MCF 10A (cell line): Measurements from ENCODE around the gene ZNF560. TPM values are rescaled to one million over a fixed set of nuclear protein-coding genes. Genes with fewer than 3 reads are reported as not detected.

Experiments
- BruUV-seq: library from RNA; stranded (reverse); fragments of 400-500 nt; replicated peaks from 2 replicates; lab custom pipeline; 2021; lab: Mats Ljungman, UMichigan
- CTCF ChIA-PET: fragments of 300-600 bp; sonication (Branson Sonifier 250); formaldehyde crosslinking; extraction: SDS; loops from one replicate; lab custom pipeline; 2021; ENCODE audit warnings: antibody characterized with exemption, inconsistent platforms; lab: Yijun Ruan, JAX
- POLR2A ChIA-PET: fragments of 300-600, 350-650 bp; sonication (Branson Sonifier 250); formaldehyde crosslinking; extraction: SDS; loops from one replicate; lab custom pipeline; 2020; ENCODE audit warnings: antibody characterized with exemption, inconsistent platforms; lab: Yijun Ruan, JAX
- DNase-seq: peaks from one replicate; pipeline ENCODE4 v3.0.0-alpha.2; 2018; ENCODE audit not compliant: unreplicated experiment
- H3K27ac Mint-ChIP-seq: one replicate; pipeline ENCODE4 v1.8.0; 2022; ENCODE audit warnings: mild to moderate bottlenecking, low read depth, mixed read lengths; ENCODE audit not compliant: unreplicated experiment
- H3K27me3 Mint-ChIP-seq: one replicate; pipeline ENCODE4 v1.8.0; 2022; ENCODE audit warnings: mixed read lengths; ENCODE audit not compliant: insufficient read depth, unreplicated experiment
- H3K36me3 Mint-ChIP-seq: one replicate; pipeline ENCODE4 v1.8.0; 2022; ENCODE audit warnings: mild to moderate bottlenecking, moderate library complexity, mixed read lengths; ENCODE audit not compliant: insufficient read depth, unreplicated experiment
- H3K4me1 Mint-ChIP-seq: one replicate; pipeline ENCODE4 v1.8.0; 2022; ENCODE audit warnings: mixed read lengths; ENCODE audit not compliant: insufficient read depth, unreplicated experiment
- H3K4me3 Mint-ChIP-seq: one replicate; pipeline ENCODE4 v1.8.0; 2022; ENCODE audit warnings: mild to moderate bottlenecking, moderate library complexity, mixed read lengths; ENCODE audit not compliant: unreplicated experiment
- H3K9me3 Mint-ChIP-seq: one replicate; pipeline ENCODE4 v1.8.0; 2022; ENCODE audit warnings: mixed read lengths; ENCODE audit not compliant: unreplicated experiment
- intact Hi-C: fragments of 100-400 bp; cut with micrococcal nuclease; formaldehyde crosslinking; loops from 2 replicates; pipeline ENCODE4 v1.14.1; 2022
- total RNA-seq: library from RNA; stranded (reverse); gene quantifications from 2 replicates; pipeline ENCODE4 v1.2.3, GENCODE V29; 2022
- TF ChIP-seq, protein P1 (sequence below): fragments of 200-600 bp; IDR thresholded peaks from one replicate; pipeline ENCODE4 v1.8.0; 2022; ENCODE audit warnings: antibody characterized with exemption, mild to moderate bottlenecking; ENCODE audit not compliant: unreplicated experiment

Gene ZNF560
- total RNA-seq, 1 experiment from 2014 or later = not detected

DNA sequence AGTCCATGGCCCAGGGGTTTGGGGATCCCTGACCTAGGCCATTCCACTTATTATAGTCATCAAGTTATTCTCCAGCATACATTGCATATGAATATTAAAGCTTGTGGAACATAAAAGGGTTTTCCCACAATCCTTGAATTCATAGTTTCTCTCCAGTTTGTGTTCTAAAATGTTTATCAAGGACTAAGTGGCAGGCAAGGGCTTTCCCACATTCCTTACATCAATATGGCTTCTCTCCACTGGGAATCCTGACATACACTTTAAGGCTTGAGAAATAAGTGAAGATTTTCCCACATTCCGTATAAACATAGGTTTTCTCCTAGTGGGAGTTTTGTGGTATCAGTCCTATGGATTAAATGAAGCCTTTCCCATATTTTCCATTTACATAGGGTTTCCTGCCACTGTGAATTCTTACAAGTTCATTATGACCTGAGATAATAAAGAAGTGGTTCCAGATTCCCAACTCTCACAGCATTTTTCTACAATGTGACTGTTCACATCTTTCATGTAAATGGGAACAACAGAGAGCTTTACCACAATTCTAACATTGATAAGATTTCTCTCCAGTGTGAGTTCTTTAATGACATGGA is 25.6 kb upstream of the ZNF560 start:
- Mint-ChIP-seq H3K27ac (no peak overlapping the region), H3K4me1 (no peaks in the 10 kb centered on the region), H3K4me3 (no peak overlapping the region), H3K27me3 (no peaks in the 10 kb centered on the region), H3K36me3 (peaks cover 29% of the 10 kb centered on the region), H3K9me3 (peaks cover 33% of the 10 kb centered on the region)
- BruUV-seq = no TSS peak
- TF ChIP-seq, protein P1, sequence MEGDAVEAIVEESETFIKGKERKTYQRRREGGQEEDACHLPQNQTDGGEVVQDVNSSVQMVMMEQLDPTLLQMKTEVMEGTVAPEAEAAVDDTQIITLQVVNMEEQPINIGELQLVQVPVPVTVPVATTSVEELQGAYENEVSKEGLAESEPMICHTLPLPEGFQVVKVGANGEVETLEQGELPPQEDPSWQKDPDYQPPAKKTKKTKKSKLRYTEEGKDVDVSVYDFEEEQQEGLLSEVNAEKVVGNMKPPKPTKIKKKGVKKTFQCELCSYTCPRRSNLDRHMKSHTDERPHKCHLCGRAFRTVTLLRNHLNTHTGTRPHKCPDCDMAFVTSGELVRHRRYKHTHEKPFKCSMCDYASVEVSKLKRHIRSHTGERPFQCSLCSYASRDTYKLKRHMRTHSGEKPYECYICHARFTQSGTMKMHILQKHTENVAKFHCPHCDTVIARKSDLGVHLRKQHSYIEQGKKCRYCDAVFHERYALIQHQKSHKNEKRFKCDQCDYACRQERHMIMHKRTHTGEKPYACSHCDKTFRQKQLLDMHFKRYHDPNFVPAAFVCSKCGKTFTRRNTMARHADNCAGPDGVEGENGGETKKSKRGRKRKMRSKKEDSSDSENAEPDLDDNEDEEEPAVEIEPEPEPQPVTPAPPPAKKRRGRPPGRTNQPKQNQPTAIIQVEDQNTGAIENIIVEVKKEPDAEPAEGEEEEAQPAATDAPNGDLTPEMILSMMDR = no peak
- no peak for DNase-seq
- intact Hi-C loops = no loop called here
- ChIA-PET POLR2A (no interaction called here), CTCF (no interaction called here)

DNA sequence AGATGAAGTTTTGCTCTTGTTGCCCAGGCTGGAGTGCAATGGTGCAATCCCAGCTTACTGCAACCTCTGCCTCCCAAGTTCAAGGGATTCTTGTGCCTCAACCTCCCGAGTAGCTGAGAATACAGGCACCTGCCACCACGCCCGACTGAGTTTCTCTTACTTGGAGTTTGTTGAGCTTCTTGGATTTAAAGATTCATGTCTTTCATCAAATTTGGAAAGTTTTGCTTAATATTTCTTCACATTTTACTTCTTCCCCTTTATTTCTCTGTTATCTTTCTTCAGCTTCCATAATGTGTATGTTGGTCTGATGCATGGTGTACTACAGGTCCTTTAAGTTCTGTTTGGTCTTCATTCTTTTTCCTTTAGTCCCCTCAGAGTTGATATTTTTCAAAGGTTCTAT is 8.9 kb upstream of the ZNF560 start:
- intact Hi-C loops = no loop called here
- Mint-ChIP-seq H3K27me3 (no peaks in the 10 kb centered on the region), H3K27ac (no peak overlapping the region), H3K9me3 (peaks cover 35% of the 10 kb centered on the region), H3K4me3 (no peak overlapping the region), H3K4me1 (no peaks in the 10 kb centered on the region), H3K36me3 (no peaks in the 10 kb centered on the region)
- DNase-seq = no peak
- POLR2A ChIA-PET = no interaction called here
- no TSS peak for BruUV-seq
- TF ChIP-seq, protein P1 = no peak
- CTCF ChIA-PET = interaction anchor here (0.6 kb wide), 1 partner anchor 281 kb away, joined by 3 read pairs; no protein-coding TSS in a partner anchor

DNA sequence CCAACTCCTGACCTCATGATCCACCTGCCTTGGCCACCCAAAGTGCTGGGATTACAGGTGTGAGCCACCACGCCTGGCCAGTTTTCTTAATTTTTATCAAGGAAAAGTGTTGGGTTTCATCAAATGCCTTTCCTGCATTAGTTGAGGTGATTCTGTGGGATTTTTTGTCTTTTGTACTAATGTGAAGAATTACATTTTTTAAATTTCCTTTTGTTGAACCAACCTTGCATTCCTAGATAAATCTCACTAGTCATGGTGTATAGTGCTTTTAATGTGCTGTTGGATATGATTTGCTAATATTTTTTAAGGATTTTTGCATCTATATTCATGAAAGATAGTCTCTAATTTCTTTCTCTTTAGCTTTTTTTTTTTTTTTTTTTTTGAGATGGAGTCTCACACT is 2.4 kb upstream of the ZNF560 start:
- H3K4me1 Mint-ChIP-seq = no peaks in the 10 kb centered on the region
- POLR2A ChIA-PET = no interaction called here
- H3K36me3 Mint-ChIP-seq = no peaks in the 10 kb centered on the region
- TF ChIP-seq, protein P1 = no peak
- peaks cover 21% of the 10 kb centered on the region for H3K9me3 Mint-ChIP-seq
- no peak overlapping the region for H3K27ac Mint-ChIP-seq
- no peaks in the 10 kb centered on the region for H3K27me3 Mint-ChIP-seq
- CTCF ChIA-PET = no interaction called here
- intact Hi-C loops = no loop called here
- DNase-seq = no peak
- BruUV-seq = no TSS peak
- H3K4me3 Mint-ChIP-seq = no peak overlapping the region

DNA sequence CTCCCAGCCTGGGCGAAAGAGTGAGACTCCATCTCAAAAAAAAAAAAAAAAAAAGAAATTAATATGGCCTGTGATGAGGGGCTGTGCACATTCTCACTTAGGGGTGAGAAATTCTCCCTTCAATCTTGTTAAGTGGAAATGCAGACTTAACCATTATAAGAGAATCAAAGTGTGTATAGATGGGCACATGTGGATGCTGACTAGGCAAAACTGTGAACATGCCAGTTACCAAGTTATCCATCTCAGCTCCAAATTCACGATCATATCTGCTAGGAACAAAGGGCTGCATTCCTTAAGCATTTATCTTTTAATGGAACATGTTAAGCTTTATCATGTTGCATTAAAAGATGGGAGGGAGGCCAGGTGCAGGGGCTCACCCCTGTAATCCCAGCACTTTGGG is 4.3 kb downstream of the ZNF560 start:
- Mint-ChIP-seq H3K9me3 (peaks cover 2% of the 10 kb centered on the region), H3K36me3 (no peaks in the 10 kb centered on the region), H3K27ac (no peak overlapping the region), H3K4me1 (no peaks in the 10 kb centered on the region), H3K4me3 (no peak overlapping the region), H3K27me3 (no peaks in the 10 kb centered on the region)
- intact Hi-C loops = no loop called here
- ChIA-PET CTCF (interaction anchor here (0.6 kb wide), 1 partner anchor 57 kb away, joined by 3 read pairs; no protein-coding TSS in a partner anchor), POLR2A (interaction anchor here (0.7 kb wide), 1 partner anchor 32 kb away, joined by 3 read pairs; no protein-coding TSS in a partner anchor)
- no TSS peak for BruUV-seq
- DNase-seq = no peak
- TF ChIP-seq, protein P1 = no peak
